ENCODE results near the gene NPIPB5. TPM values are rescaled to one million over a fixed set of nuclear protein-coding genes. Genes with fewer than 3 reads are reported as not detected.

Gene NPIPB5
- total RNA-seq, result 7.2 and 8.9 TPM in 2 replicates

GRCh38 chr16:22510591-22510990, at the start of gene NPIPB5:
Gene NPIPB5 (plus strand): TSS chr16:22510891. CDS start chr16:22513802, 2,911 bp downstream.

Other genes starting within 250 kb of the NPIPB5 start
- 25.2 and 35.7 TPM in 2 replicates for gene POLR3E, start 213.5 kb upstream of the NPIPB5 start, total RNA-seq
- gene CDR2, start 136.3 kb upstream of the NPIPB5 start, total RNA-seq, result 24.8 and 27.7 TPM in 2 replicates

All from myometrial cell (primary cell).